Heart right ventricle (tissue), 16 donors: ENCODE data around the gene ZNF8. TPM values are rescaled to one million over a fixed set of nuclear protein-coding genes. Genes with fewer than 3 reads are reported as not detected.

Experiments
- ATAC-seq, 8 donors: fragments of 200-7000 bp; cut with Tn5 transposase; one replicate each; pipeline ENCODE4 v1.9.1; 2020; ENCODE audit warnings: mild to moderate bottlenecking in 8 of 8, moderate library complexity in 8 of 8, moderate number of reproducible peaks in 1 of 8
- DNase-seq, 2 donors: peaks; one replicate each; pipeline ENCODE4 v3.0.0-alpha.2; 2020
- H3K27ac ChIP-seq, 10 donors: fragments of 200-600 bp; sonication (generic) in 2 of 10; one replicate each; pipeline versions ENCODE4 v1.5.0 to v1.8.0; 2020 to 2022; ENCODE audit warnings: mild to moderate bottlenecking in 3 of 10
- H3K27me3 ChIP-seq, 7 donors: fragments of 200-600 bp; one replicate each; pipeline ENCODE4 v1.8.0; 2021 to 2022; ENCODE audit warnings: mild to moderate bottlenecking in 2 of 7
- H3K36me3 ChIP-seq, 9 donors: fragments of 200-600 bp; sonication (generic) in 1 of 9; one replicate each; pipeline versions ENCODE4 v1.5.0 to v1.8.0; 2020 to 2022; ENCODE audit warnings: mild to moderate bottlenecking in 2 of 9
- H3K4me1 ChIP-seq, 9 donors: fragments of 200-600 bp; sonication (generic) in 1 of 9; one replicate each; pipeline versions ENCODE4 v1.5.0 to v1.8.0; 2020 to 2022; ENCODE audit warnings: mild to moderate bottlenecking in 4 of 9
- H3K4me3 ChIP-seq, 10 donors: fragments of 200-600 bp; sonication (generic) in 2 of 10; one replicate each; pipeline versions ENCODE4 v1.5.0 to v1.8.0; 2020 to 2022; ENCODE audit warnings: mild to moderate bottlenecking in 7 of 10, moderate library complexity in 2 of 10
- H3K9me3 ChIP-seq, 11 donors: fragments of 200-600 bp in 10 of 11; sonication (generic) in 2 of 11; one replicate each; pipeline versions ENCODE4 v1.5.0 to v1.8.0; 2013 to 2022; ENCODE audit warnings: mild to moderate bottlenecking in 2 of 11, control low read depth in 1 of 11, moderate library complexity in 1 of 11
- CTCF ChIP-seq, 9 donors: fragments of 200-600 bp; sonication (generic) in 2 of 9; IDR thresholded peaks; one replicate each; pipeline versions ENCODE4 v1.5.0 to v1.8.0; 2021 to 2022; ENCODE audit warnings: antibody characterized with exemption in 9 of 9, mild to moderate bottlenecking in 5 of 9, moderate library complexity in 1 of 9
- WGBS, 2 donors: extraction: QIAGEN DNeasy Blood & Tissue Kit; methylation state at CpG; one replicate each; pipeline ENCODE4 v1.1.7; 2013; ENCODE audit warnings: inconsistent platforms in 1 of 2; 5-methylcytosine and 5-hydroxymethylcytosine counted together
- intact Hi-C, 10 donors: fragments of 100-400 bp; cut with DNase I; formaldehyde crosslinking; loops; one replicate each; pipeline versions ENCODE4 v1.11.1 to v1.14.2; 2022
- long read RNA-seq, 3 donors: library from polyadenylated mRNA; unstranded; transcript quantifications; one replicate each; pipeline ENCODE4 v2.0.0, GENCODE V29; 2020 to 2021
- polyA plus RNA-seq, 2 donors: library from polyadenylated mRNA; stranded (reverse); fragments of 200-250 nt; gene quantifications; one replicate each; pipeline ENCODE4 v1.2.3, GENCODE V29; 2013
- total RNA-seq, 10 donors: library from RNA; stranded (reverse); fragmentation: NEBNext Ultra II Directional in 3 of 10; extraction: Animal tissue kit (Norgen Biotek cat#: 25700) in 3 of 10; gene quantifications; one replicate each; pipeline versions ENCODE4 v1.2.1 to v1.2.4, GENCODE V29; 2021 to 2023
- donor health status: Arrhythmogenic right ventricular cardiomyopathy.
- donor health status: ischemic (EF 13 %, LVEDD 7.1; RV severe dilation, severe dysfunction).
- donor health status: healthy with polysubstance abuse.
- donor health status: DM: no; HTN: yes; CAD: no.
- donor health status: DM: no; HTN: no; CAD: no.
- donor health status: ischemic (EF 25% LVEDD 6.9; RV normal size, moderate dysfunction).
- donor health status: ischemic (EF 25% LVEDD 5.7; RV mildly dilated, moderate dysfunction).
- donor health status: healthy.
- donor health status: DM: yes; HTN: yes; CAD: no.
- donor health status: Ischemic cardiomyopathy.
- donor health status: ischemic (EF 35%, LVEDD 5.7; RV mildly dilated, moderate dysfunction).
- donor health status: nonischemic (EF 11% LVEDD 7.7; RV severe dilation, severe dysfunction).
- donor health status: DM: yes; HTN: yes; CAD: no.
- donor health status: PGD.
- donor health status: ischemic (EF 29% LVEDD 5.4; RV normal size, mild dysfunction).
- donor health status: nonischemic (EF 23%, LVEDD 6.1; RV moderate dilation, normal function).

ZNF8 gene
- total RNA-seq (1 to 10 TPM; 4.4 to 6.2 (median 5.6) TPM), polyA plus RNA-seq (1 to 10 TPM; 1.4 to 4.2 TPM)
- long read RNA-seq, donor 1, full-length matches to known transcripts: 2 of 2 reads
- long read RNA-seq, donor 1, partial matches to known transcripts: 0 of 2 reads
- long read RNA-seq, donor 1, other reads (novel, unspliced or antisense): 0 of 2 reads
- long read RNA-seq, donor 2, partial matches to known transcripts: 0 of 2 reads
- long read RNA-seq, donor 2, other reads (novel, unspliced or antisense): 2 of 2 reads
- long read RNA-seq, donor 3, full-length matches to known transcripts: 2 of 8 reads
- long read RNA-seq, donor 3, partial matches to known transcripts: 0 of 8 reads
- long read RNA-seq, donor 3, other reads (novel, unspliced or antisense): 6 of 8 reads

- peaks cover 0 to 35% (median 13%) of the 10 kb centered on the region in 9 donors for H3K36me3 ChIP-seq
- H3K27ac ChIP-seq: peak within 1 kb of the TSS; percentile 74 to 98 (median 96)
- peak in 4 of 9 donors; percentile 19 to 38 (median 32) for TF ChIP-seq CTCF (IDR thresholded peaks at IDR 0.05)
- H3K4me1 ChIP-seq: peaks cover 4 to 29% (median 20%) of the 10 kb centered on the region in 9 donors
- H3K4me3 ChIP-seq: peak within 1 kb of the TSS; percentile 58 to 98 (median 88)
- H3K9me3 ChIP-seq: peaks cover 0 to 45% (median 13%) of the 10 kb centered on the region in 11 donors
- DNase-seq (peak; percentile 98), ATAC-seq (peak; percentile 95 to 98 (median 96))
- no peaks in the 10 kb centered on the region for H3K27me3 ChIP-seq
- intact Hi-C loops: loop anchor here in 3 of 10 donors (5.0 to 10.0 kb wide), 3 partner anchors 46 to 94 kb away; partner anchors contain the start of genes ZNF274 (in 2 of the 3) and ZNF544 (in 1 of the 3)
- 0% methylated on average over 42 of the region's 42 CpGs for WGBS, 2 donors
Measured at GRCh38 chr19:58278541-58279041, at the start of gene ZNF8. ZNF8 (plus strand) TSS chr19:58278955; CDS start chr19:58279082, 127 bp downstream.

GRCh38 chr19:58229255-58229639 lies 49.5 kb upstream of the ZNF8 start:
- ATAC-seq (peak; percentile 17 to 75 (median 46)), DNase-seq (peak in 1 of 2 donors; percentile 13)
- Histone ChIP-seq H3K27ac (peak overlapping the region in 9 of 10 donors; percentile 81 to 95 (median 89)), H3K36me3 (peaks cover 0 to 48% (median 46%) of the 10 kb centered on the region in 9 donors), H3K9me3 (peaks cover 0 to 80% (median 25%) of the 10 kb centered on the region in 11 donors), H3K4me3 (peak overlapping the region; percentile 60 to 94 (median 82)), H3K27me3 (no peaks in the 10 kb centered on the region), H3K4me1 (peaks cover 5 to 23% (median 17%) of the 10 kb centered on the region in 9 donors)
- TF ChIP-seq CTCF (IDR thresholded peaks at IDR 0.05): peak in 4 of 9 donors; percentile 15 to 33 (median 21)
- WGBS, 2 donors: 6 to 16% methylated on average over 13 of the region's 13 CpGs
- intact Hi-C loops: loop anchor here in 2 of 10 donors (2.0 to 5.0 kb wide), 3 partner anchors 46 to 76 kb away; partner anchors contain the start of genes ERVK3-1 (in 1 of the 2), ZNF274 (in 1 of the 2) and ZNF8 (in 1 of the 2)

- Histone ChIP-seq H3K4me1 (no peaks in the 10 kb centered on the region), H3K36me3 (peaks cover 7 to 100% (median 81%) of the 10 kb centered on the region in 9 donors), H3K27me3 (no peaks in the 10 kb centered on the region), H3K27ac (no peak overlapping the region), H3K4me3 (no peak overlapping the region), H3K9me3 (peaks cover 0 to 99% (median 80%) of the 10 kb centered on the region in 11 donors)
- no peak for TF ChIP-seq CTCF (IDR thresholded peaks at IDR 0.05)
- intact Hi-C loops: loop anchor here in 2 of 10 donors (10.0 kb wide), 2 partner anchors 67 to 1513 kb away; partner anchors contain the start of gene ERVK3-1 (in 1 of the 2)
- DNase-seq: no peak
- WGBS, 2 donors: 99% methylated on average over 10 of the region's 10 CpGs
- ATAC-seq: no peak
Measured at GRCh38 chr19:58237324-58237723, 41.4 kb upstream of the ZNF8 start.

GRCh38 chr19:58243351-58243750 lies 35.4 kb upstream of the ZNF8 start:
- intact Hi-C loops: no loop called here
- 96% methylated on average over 6 of the region's 6 CpGs for WGBS, 2 donors
- DNase-seq (no peak), ATAC-seq (no peak)
- peaks cover 18 to 100% (median 87%) of the 10 kb centered on the region in 9 donors for H3K36me3 ChIP-seq
- H3K27me3 ChIP-seq: no peaks in the 10 kb centered on the region
- no peak for TF ChIP-seq CTCF (IDR thresholded peaks at IDR 0.05)
- no peak overlapping the region for H3K4me3 ChIP-seq
- peaks cover 0 to 100% (median 98%) of the 10 kb centered on the region in 11 donors for H3K9me3 ChIP-seq
- no peaks in the 10 kb centered on the region for H3K4me1 ChIP-seq
- H3K27ac ChIP-seq: no peak overlapping the region
